ENCODE measurements around the gene SHISA3. TPM values are rescaled to one million over a fixed set of nuclear protein-coding genes. Genes with fewer than 3 reads are reported as not detected.

SHISA3 gene
- total and polyA plus RNA-seq, 2 donors (not counting 1 experiment from before 2014, with no cell fraction given) = 0.23 to 0.33 TPM

DNA sequence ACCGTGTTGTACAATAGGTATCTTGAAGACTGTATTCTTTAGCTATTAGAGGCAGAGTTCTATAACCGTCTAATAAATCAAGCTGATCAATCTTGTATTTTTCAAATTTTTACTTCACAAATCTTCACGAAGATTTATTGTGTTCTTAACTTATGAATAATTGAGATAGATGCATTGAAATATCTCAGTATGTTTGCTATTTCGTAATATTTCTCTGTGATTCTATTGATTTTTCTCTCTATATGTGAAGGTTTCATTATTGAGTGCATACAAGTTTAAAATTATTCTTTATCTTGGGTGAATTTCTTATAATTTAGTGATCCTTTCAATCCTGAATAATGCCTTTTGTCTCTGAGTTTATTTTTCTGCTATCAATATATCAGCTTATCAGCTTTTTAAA lies 19.8 kb upstream of the SHISA3 start:
- Histone ChIP-seq H3K36me3 (ENCODE audit: control insufficient read depth, insufficient read depth, low read length) (no peaks in the 10 kb centered on the region), H3K4me1 (ENCODE audit: control insufficient read depth, extremely low read depth, insufficient read depth, low read length) (no peaks in the 10 kb centered on the region), H3K9ac (ENCODE audit: insufficient read depth, low read length) (no peak overlapping the region), H3K27me3 (ENCODE audit: control insufficient read depth, insufficient read depth, low read length) (no peaks in the 10 kb centered on the region), H4K20me1 (ENCODE audit: control insufficient read depth, extremely low read depth, insufficient read depth, low read length) (no peaks in the 10 kb centered on the region), H3K27ac (ENCODE audit: insufficient read depth, low read length) (no peak overlapping the region), H3K79me2 (ENCODE audit: control insufficient read depth, insufficient read depth, low read length) (no peaks in the 10 kb centered on the region), H2AFZ (ENCODE audit: low read length) (no peak overlapping the region), H3K9me3 (ENCODE audit: control insufficient read depth, insufficient read depth, low read depth, low read length) (no peaks in the 10 kb centered on the region), H3K4me3 (replicated peaks in 1 of 4; ENCODE audit: control extremely low read depth in 1 of 4, insufficient read depth in 1 of 4, low read depth in 3 of 4, low read length in 4 of 4) (no peak overlapping the region), H3K4me2 (ENCODE audit: extremely low read depth, insufficient read depth, low read length) (no peak overlapping the region)
- no peak for DNase-seq (ENCODE audit: low read depth in 2 of 2)
- no peak for TF ChIP-seq EZH2 (IDR thresholded peaks at IDR 0.05; ENCODE audit: low read length, missing control alignments)
- TF ChIP-seq, protein P1, sequence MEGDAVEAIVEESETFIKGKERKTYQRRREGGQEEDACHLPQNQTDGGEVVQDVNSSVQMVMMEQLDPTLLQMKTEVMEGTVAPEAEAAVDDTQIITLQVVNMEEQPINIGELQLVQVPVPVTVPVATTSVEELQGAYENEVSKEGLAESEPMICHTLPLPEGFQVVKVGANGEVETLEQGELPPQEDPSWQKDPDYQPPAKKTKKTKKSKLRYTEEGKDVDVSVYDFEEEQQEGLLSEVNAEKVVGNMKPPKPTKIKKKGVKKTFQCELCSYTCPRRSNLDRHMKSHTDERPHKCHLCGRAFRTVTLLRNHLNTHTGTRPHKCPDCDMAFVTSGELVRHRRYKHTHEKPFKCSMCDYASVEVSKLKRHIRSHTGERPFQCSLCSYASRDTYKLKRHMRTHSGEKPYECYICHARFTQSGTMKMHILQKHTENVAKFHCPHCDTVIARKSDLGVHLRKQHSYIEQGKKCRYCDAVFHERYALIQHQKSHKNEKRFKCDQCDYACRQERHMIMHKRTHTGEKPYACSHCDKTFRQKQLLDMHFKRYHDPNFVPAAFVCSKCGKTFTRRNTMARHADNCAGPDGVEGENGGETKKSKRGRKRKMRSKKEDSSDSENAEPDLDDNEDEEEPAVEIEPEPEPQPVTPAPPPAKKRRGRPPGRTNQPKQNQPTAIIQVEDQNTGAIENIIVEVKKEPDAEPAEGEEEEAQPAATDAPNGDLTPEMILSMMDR (conservative IDR thresholded peaks at IDR 0.05 in 1 of 2, IDR thresholded peaks at IDR 0.05 in 1 of 2; ENCODE audit: low read depth in 1 of 2, low read length in 2 of 2) = no peak

- Histone ChIP-seq H4K20me1 (ENCODE audit: control insufficient read depth, extremely low read depth, insufficient read depth, low read length) (no peaks in the 10 kb centered on the region), H3K9me3 (ENCODE audit: control insufficient read depth, insufficient read depth, low read depth, low read length) (no peaks in the 10 kb centered on the region), H2AFZ (ENCODE audit: low read length) (no peak overlapping the region), H3K4me2 (ENCODE audit: extremely low read depth, insufficient read depth, low read length) (no peak overlapping the region), H3K79me2 (ENCODE audit: control insufficient read depth, insufficient read depth, low read length) (no peaks in the 10 kb centered on the region), H3K9ac (ENCODE audit: insufficient read depth, low read length) (no peak overlapping the region), H3K27ac (ENCODE audit: insufficient read depth, low read length) (no peak overlapping the region), H3K4me3 (replicated peaks in 1 of 4; ENCODE audit: control extremely low read depth in 1 of 4, insufficient read depth in 1 of 4, low read depth in 3 of 4, low read length in 4 of 4) (no peak overlapping the region), H3K27me3 (ENCODE audit: control insufficient read depth, insufficient read depth, low read length) (no peaks in the 10 kb centered on the region), H3K36me3 (ENCODE audit: control insufficient read depth, insufficient read depth, low read length) (no peaks in the 10 kb centered on the region), H3K4me1 (ENCODE audit: control insufficient read depth, extremely low read depth, insufficient read depth, low read length) (no peaks in the 10 kb centered on the region)
- TF ChIP-seq, protein P1 (conservative IDR thresholded peaks at IDR 0.05 in 1 of 2, IDR thresholded peaks at IDR 0.05 in 1 of 2; ENCODE audit: low read depth in 1 of 2, low read length in 2 of 2) = no peak
- TF ChIP-seq EZH2 (IDR thresholded peaks at IDR 0.05; ENCODE audit: low read length, missing control alignments) = no peak
- DNase-seq (ENCODE audit: low read depth in 2 of 2) = no peak
Observed at GRCh38 chr4:42381666-42382065, 15.6 kb upstream of the SHISA3 start.

DNA sequence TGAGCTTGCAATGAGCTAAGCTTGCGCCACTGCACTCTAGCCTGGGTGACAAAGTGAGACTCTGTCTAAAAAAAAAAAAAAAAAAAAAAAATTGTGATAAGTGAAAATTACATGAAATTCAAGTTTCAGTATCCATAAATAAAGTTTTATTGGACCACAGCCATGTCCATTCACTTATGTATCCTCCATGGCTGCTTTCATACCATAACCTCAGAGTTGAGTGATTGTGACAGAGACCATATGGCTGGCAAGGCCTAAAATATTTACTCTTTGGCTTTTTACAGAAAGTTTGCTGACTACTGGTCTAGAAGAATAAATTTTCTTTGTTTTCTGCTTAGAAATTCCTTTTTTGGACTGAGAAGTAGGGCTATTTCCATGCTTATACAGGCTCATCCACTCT lies 11.8 kb upstream of the SHISA3 start:
- Histone ChIP-seq H3K9ac (ENCODE audit: insufficient read depth, low read length) (no peak overlapping the region), H3K4me2 (ENCODE audit: extremely low read depth, insufficient read depth, low read length) (no peak overlapping the region), H4K20me1 (ENCODE audit: control insufficient read depth, extremely low read depth, insufficient read depth, low read length) (no peaks in the 10 kb centered on the region), H3K27ac (ENCODE audit: insufficient read depth, low read length) (no peak overlapping the region), H3K4me1 (ENCODE audit: control insufficient read depth, extremely low read depth, insufficient read depth, low read length) (no peaks in the 10 kb centered on the region), H3K4me3 (replicated peaks in 1 of 4; ENCODE audit: control extremely low read depth in 1 of 4, insufficient read depth in 1 of 4, low read depth in 3 of 4, low read length in 4 of 4) (no peak overlapping the region), H3K36me3 (ENCODE audit: control insufficient read depth, insufficient read depth, low read length) (no peaks in the 10 kb centered on the region), H3K9me3 (ENCODE audit: control insufficient read depth, insufficient read depth, low read depth, low read length) (no peaks in the 10 kb centered on the region), H3K27me3 (ENCODE audit: control insufficient read depth, insufficient read depth, low read length) (no peaks in the 10 kb centered on the region), H3K79me2 (ENCODE audit: control insufficient read depth, insufficient read depth, low read length) (no peaks in the 10 kb centered on the region), H2AFZ (ENCODE audit: low read length) (no peak overlapping the region)
- peak in 1 of 2 donors; percentile 89 for DNase-seq (ENCODE audit: low read depth in 2 of 2)
- TF ChIP-seq, protein P1 (conservative IDR thresholded peaks at IDR 0.05 in 1 of 2, IDR thresholded peaks at IDR 0.05 in 1 of 2; ENCODE audit: low read depth in 1 of 2, low read length in 2 of 2) = no peak
- no peak for TF ChIP-seq EZH2 (IDR thresholded peaks at IDR 0.05; ENCODE audit: low read length, missing control alignments)
